Stimulated activated naive CD4-positive, alpha-beta T cell (primary cell): Measurements from ENCODE around the gene NFYB.
A peak's percentile ranks its signal among the peaks of the same experiment; 100 is the strongest.

Source experiments
- DNase-seq, 6 experiments: peaks; one replicate each; lab custom pipeline; 2025; lab: John Stamatoyannopoulos, UW

NFYB gene

DNA sequence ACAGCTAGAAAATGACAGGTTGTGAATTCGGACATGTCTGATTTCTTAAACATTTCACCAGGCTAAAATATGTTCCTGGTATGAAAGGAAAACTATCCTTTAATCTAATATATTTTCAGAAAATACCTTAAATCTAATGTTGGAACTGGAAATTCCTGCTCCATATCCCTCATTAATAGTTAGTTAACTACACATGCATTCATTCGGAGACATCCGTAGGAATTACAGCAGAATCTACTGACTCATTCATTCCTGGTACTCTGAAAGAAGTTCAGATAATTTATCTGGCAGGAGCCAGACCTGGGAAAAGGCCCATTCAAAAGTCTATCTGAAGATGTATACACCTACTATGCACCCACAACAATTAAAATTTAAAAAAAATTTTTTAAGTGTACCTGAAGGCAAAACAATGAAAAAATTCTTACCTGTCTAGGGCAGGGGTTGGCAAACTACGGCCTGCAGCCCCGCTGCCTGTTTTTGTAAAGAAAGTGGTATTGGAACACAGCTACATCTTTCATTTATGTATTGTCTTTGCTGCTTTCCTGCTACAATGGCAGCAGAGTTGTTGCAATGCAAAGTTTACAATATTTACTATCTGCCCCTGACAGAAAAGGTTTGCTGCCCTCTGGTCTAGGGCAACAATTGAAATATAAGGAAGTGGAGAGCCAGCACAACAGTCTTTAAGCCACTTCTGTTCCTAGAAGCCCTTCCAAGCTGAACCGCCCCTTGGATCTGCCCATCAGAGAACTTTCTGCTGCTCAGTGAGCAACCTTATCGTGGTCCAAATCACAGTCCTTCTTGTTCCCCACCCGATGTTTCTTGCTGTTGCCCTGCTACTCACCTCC is 17.9 kb upstream of the NFYB start:
- no peak for DNase-seq

DNA sequence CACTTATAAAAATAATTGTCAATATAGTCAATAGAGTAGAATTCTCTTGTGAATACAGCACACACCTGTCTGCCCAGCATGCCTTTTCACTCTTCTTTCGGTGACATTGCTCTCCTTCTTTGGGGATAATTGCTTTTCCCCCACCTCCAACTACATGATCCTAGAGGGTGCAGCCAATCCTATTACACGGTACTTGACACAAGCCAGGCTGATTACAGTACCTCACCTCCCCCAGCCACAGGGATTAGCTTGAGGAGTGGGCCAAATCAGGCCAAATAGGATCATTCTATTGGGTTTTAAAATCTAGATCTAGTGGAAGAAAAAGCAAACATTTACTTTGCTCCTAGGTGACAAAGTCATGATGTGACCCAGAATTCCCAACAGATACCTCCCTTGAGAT is 16.8 kb upstream of the NFYB start:
- DNase-seq, result no peak

DNA sequence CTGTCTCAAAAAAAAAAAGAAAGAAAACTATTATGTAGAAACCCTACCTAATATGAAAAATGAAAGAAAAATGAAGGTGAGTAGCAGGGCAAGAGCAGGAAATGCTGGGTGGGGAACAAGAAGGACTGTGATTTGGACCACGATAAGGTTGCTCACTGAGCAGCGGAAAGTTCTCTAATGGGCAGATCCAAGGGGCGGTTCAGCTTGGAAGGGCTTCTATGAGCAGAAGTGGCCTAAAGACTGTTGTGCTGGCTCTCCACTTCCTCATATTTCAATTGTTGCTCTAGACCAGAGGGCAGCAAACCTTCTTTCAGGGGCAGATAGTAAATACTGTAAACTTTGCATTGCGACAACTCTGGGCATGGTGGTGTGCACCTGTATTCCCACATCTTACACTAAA is 16.3 kb upstream of the NFYB start:
- no peak for DNase-seq

DNA sequence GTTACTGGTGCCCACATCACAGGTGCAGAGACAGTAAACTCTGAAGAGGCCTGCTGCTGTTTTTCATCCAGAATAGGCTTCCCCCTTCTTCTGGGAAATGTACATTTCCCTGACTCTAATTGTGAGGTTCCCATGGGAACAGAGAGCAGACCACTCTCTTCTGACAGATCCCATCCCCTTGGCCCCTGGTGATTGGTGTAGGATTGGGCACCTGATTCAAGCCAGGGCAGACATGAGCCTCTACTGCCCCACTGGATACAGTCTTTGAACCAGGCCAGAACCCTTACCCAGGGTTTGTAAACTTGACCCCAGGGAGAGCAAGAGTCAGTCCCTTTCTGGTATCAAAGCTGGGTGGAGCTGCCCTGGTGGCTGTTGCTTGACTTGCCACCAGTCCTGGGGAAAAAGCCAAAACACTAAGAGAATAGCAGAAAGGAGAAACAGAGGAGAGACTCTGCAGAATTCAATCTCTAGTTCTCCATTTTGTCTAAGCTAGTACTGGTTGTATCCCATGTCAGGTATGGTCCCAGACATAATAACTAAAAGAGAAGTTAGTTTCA is 14.8 kb upstream of the NFYB start:
- no peak for DNase-seq

DNA sequence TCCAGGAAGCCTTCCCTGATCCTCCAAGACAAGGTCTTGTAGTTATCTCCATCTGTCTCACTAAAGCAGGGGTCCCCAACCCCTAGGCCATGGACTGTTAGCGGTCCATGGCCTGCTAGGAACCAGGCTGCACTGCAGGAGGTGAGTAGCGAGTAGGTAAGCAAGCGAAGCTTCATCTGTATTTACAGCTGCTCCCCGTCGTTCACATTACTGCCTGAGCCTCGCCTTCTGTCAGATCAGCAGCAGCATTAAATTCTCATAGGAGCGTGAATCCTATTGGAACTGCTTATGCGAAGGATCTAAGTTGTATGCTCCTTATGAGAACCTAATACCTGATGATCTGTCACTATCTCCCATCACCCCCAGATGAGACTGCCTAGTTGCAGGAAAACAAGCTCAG is 12.4 kb upstream of the NFYB start:
- no peak for DNase-seq

DNA sequence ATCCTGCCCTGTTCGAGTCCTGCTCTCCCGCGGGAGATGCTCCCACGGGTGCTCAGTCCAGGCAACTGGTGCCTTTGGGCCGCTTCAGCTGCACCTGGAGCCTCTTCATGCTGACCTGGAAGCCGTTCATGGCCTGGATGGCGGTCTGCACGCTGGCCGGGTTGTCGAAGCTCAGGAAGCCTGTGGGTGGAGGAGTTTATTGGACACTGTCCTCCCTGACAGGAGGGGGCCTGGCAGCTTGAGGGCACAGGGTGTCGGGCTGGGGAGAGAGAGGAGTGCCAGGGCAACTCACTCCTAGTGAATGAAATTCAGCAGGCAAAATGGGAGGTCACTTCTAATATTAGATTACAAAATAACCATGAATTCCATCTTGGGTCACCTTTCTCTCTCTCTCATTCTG is 9.3 kb upstream of the NFYB start:
- no peak for DNase-seq

DNA sequence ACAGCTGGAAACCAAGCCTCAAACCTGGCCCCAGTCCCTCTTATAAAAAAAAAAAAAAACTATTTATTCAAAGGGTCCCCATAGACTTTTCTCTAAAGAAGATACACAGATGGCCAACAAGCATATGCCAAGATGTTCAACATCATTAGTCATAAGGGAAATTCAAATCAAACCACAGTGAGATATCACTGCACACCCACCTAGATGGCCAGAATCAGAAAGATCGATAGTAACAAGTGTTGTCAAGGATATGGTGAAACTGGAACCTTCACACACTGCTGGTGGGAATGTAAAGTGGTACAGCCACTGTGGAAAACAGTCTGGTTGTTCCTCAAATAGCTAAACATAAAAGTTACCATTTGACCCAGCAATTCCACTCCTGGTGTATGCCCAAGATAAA is 5.9 kb upstream of the NFYB start:
- DNase-seq, result no peak

DNA sequence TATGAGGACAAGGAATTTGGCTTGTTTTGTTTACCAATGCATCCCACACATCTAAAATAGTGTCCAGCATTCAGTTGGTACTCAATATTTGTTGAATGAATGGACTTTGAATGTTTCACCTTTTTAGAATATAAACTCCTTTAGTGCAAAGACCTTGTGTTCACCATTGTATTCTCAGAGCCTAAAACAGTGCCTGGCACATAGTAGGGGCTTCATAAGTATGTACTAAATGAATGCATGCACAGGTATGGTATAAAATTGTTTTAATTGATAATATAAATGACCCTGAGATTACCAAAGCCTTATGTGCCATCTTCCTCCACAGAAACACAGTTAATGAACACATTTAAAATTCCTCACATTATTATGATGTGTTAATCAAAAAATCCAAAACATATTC is 5.0 kb upstream of the NFYB start:
- no peak for DNase-seq

DNA sequence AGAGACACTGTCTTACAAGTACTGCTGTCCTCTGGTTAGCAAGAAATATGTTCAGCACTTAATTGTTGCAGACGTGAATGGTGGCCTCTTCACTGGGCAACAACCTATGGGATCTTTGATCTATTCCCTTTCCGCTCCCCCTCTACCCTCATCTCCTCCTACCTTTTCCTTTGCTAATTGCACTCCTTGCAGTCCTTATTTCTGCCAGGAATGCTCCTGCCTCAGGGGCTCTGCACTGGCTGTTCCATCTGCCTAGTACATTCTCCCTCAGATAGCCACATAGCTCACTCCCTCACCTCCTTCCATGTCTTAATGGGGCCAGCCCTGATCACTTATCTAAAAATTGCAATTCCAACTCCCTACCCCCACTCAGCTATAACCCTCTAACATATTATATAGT is 4.5 kb upstream of the NFYB start:
- no peak for DNase-seq

DNA sequence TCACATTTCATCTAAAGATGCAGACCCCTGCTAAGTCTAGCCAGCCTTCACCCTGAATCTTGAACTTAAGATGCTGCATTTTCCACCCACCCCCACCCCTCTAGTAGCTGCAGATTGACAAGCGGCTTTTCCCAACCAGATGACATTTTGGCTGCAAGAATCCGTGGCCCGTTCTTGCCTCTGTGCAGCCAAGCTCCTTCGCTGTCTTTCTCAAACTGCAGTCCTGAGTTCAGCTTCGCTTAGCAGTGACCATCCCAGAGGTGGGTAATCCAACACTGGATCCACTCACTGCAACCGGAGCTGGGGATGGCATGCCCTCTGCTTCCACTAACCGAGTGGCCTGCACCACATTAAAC is 765 bp upstream of the NFYB start:
- no peak for DNase-seq

DNA sequence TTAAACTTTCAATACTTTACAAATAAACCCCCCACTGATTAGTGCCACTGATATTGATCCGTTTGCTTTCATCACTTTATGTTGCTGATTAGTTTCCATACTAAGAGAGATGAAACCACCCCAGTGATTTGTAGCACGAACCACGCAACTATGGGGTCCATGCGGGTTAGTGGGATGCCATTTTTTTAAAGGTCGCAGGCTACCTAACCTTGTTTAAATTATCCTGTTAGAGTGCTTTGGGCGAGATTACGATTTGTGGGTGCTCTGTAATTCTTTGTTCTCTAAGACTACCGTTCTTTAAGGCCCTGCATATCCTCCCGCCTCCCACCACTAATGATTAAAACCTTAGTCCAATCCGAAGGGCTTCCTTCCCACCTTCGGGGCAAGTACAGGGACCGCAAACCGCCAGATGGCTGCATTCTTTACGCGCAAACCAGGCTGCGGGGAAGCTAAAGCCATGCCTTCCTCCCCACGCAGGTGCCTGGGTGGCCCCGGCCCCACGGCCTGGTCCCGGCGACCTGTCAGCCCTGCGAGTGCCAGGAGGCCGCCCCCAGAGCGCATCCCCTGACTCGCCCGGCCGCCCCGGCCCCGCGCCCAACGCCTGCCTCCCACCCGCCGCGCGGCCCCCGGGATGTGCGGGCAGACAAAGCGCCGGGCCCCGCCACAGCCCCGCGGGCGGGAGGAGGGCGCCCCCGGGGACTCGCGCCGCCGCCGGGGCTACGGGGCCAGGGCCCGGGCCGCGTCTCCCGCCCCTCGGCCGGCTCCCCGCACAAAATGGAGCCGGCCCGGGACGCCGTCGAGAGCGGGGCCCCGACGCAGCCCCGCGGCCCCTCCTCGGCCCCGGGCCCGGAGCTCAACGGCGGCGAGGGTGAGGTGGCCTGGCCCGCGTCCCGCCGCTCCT is 759 bp downstream of the NFYB start:
- DNase-seq, result peak; percentile 12 to 55 (median 32)

DNA sequence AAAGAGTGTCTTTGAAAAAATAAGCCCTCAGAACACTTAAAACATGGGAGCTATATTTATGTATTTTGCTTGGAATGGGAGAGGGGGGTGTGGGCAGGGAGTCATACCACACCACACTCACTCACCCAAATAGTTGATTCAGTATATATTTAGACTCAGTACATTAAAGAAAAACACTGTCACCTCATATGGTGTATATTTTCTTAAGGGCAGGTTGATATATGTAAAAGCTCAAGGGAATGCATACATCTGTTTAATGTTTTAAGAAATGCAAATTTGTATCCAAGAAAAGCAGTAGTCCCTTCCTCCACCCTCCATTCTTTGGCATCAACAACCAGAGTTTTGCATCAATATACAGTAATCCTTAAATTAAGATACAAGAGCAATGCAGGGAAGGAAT is 1.4 kb downstream of the NFYB start:
- DNase-seq, result no peak

DNA sequence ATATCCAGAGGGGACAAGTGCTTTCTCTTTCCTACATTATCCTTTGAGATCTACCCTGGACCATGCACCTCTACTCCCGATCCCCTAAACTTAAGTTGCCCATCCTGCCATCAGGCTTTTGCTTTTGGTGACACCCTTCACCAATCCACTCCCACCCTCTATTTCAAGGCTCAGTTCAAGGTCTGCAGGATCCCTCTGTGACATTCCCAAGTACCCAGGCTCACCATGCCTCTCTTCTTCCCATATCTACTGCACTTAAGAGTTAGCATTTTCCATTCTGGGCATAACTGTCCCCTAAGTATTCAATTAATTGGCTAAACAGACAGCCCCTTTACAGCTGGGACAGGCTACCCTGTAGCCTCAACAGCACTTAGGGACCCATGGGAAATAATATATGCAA is 3.1 kb downstream of the NFYB start:
- DNase-seq, result no peak

DNA sequence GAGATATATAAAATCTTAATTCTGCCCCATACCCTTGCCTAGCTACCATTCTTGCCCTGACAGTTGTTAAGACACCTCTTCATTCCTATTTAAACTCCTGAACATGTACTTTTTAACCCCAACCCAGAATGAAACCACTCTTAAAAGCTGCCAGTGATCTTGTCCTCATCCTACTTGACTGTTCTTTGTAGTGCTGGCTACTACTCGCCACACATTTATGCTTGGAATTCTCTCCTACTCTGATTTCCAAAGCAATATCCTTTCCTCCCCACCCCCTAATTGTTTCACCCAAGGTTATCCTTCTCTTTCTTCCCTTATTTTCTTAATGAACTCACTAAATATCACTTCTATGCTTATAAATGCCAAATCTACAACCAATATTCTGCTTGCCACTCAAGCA is 4.1 kb downstream of the NFYB start:
- no peak for DNase-seq

DNA sequence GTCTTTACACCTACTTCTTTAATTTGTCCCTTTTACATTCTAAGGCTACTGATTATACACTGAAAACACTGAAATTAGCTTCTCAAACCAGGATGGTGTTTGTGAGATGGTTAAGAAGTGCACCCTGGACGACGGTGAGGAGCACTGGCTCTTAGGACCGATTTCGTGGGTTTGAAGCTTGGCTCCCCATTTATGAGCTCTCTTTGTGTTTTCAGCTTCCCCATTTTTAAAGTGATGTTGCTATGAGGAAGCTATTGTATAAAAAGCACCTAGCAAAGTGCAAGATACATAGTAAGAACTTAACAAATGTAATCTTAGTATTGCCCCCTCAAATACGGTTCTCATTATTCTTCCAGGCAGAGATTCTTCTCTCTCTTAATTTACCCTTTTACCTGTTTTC is 4.7 kb downstream of the NFYB start:
- DNase-seq, result no peak

DNA sequence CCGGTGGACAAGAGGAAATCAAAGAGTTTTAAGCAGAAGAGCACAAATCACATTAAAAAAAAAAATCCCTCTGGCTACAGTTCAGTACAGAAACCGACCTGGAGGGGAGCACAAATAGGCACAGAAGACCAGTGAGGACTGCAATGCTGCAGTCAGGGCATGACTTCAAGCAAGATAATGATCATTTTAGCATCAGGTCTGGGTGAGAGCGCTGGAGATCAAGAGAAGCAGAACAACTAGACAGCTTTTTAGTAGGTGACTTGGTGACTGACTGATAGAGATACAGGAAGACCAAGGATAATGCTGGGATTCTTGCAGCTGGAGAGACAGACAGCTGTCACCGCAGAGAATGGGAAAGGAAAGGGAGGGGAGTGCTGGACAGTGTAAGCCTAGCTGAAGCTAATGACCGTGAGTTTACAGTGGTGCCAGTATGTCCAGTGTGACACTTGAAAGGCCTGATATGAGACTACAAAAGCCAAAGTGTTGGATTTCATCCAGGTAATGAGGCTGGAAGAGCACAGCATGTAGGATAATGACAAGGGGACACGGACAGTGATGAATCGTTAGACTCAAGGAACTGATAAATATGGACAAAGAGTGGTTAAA is 5.6 kb downstream of the NFYB start:
- no peak for DNase-seq

DNA sequence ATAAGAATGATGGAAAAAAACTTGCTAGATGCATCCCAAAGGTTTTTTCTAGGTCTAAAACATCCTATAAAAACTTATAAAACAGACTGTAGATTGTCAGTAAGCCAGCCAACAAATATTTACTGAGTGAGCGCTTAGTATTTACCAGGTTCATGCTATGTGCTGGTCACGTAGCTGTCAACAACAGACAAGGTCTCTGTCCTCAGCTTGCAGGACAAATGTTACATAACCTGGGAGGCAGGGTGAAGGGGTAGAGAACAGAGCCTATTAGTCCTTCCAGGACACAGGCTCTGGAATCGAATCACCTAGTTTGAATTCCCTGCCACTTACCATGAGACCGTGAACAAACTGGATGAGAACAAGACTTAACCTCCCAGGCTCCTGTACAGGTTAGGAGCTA is 6.4 kb downstream of the NFYB start:
- DNase-seq, result no peak

DNA sequence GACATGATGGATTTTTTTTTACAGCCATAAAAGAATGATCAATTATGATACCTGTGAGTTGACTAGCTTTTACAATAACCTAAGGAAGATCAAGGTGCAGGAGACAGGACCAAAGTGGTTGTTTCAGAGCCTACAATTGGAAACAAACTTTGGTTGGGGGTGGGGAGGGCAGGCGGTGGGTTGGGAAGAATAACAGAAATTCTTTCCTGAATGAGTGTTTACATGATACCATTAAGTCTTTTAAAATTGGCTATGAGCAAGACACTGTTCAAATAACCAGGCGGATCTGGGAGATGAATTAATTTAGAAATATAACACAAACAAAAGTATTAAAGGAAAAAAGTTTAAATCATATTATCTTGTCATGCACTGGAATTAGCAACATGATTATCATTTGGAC is 7.2 kb downstream of the NFYB start:
- no peak for DNase-seq

DNA sequence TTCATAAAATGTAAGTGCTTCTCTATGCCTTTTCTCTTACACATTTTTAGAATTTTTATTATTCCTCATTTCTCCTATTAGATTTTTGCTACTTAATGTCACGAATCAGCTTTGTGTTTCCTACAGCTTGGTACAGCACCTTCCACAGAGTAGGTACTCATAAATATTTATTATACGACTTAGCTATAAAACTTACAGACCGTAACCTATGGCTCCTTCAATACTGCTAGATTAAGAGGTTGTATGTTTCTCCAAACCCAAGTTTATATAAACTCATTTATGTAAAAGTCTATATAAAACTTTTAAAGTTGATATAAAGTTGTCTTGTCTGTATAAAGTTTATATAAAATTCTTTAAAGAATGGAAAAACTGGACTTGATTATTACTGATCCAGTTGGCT is 11.5 kb downstream of the NFYB start:
- DNase-seq, result no peak

DNA sequence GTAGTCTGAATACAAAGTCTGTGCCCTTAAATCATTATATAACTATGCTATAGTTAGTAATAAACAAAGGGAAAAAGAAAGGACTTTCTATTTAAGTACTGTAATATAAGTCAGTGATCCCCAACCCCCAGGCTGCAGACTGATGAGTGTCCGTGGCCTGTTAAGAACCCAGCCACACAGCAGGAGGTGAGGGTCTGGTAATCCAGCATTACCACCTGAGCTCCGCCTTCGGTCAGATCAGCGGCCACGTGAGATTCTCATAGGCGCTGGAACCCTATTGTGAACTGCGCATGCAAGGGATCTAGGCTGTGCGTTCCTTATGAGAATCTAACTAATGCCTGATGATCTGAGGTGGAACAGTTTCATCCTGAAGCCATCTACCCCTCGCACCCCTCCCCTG is 15.7 kb downstream of the NFYB start:
- DNase-seq, result no peak

DNA sequence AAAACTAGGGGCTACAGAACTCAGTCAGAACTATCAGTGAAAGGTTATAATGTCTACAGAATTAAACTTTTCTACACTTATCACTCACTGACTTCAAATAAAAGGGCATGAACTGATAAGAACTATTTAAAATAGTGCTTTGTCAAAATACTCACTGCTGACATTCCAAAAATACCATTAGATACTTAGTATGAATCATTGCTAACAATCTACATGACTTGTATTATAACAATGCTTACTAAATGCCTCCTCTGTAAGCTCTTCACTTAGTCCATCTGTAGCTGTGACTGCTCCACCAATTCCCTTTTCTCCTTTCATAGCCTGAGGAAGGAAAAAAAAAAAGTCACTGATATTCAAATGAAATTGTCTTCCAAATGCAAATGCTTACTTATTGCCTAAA is 17.0 kb downstream of the NFYB start:
- DNase-seq, result no peak

DNA sequence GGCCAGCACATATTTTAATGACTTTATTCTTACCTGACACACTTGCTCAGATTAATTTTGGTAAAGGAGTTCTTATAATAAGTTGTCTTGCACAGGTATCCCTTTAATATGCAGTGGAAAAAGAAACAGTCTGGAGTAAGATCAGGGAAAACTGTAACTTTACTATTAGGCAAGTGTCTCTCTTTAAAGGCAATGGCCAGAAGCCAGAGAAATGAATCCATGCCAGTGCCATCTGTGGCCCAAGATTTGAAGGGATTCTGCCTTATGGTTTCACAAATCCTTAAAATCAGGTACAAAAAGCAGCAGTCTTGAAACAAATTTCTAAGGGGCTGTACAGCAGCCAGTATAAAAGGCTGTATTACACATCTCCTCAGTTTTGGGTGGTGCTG is 22.4 kb downstream of the NFYB start:
- no peak for DNase-seq
